22Rv1 (cell line): Measurements from ENCODE around the gene EFCC1.

Experiments used
- H3K27ac ChIP-seq: fragments of 450-650 bp; 2 replicates; pipeline ENCODE4 v1.5.1; 2017
- ZFX ChIP-seq: fragments of 450-650 bp; IDR thresholded peaks from 2 replicates; pipeline ENCODE4 v1.6.1; 2017; ENCODE audit warnings: antibody characterized with exemption, borderline replicate concordance
- TF ChIP-seq, protein P1 (sequence below): fragments of 450-650 bp; IDR thresholded peaks from 2 replicates; pipeline ENCODE4 v1.5.1; 2017; ENCODE audit warnings: mild to moderate bottlenecking

Gene EFCC1

DNA sequence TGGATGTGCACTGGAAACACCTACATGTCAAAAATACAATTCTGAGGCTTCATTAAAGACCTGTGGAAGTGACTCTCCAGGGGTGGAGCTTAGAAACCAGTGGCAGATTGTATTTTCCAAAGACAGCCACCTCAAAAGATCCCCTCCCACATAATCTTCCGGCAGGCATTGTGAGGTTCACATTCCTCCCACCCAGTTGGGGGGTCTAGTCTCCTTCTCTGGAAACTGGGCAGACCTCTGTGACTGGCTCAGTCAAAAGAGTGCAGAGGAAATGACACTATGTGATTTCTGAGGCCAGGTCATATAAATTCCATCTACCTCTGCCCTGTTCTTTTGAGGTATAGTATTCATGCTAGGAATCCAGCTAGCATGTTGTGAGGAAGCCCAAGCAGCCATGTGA is 5.4 kb upstream of the EFCC1 start:
- TF ChIP-seq ZFX, result no peak
- TF ChIP-seq, protein P1, sequence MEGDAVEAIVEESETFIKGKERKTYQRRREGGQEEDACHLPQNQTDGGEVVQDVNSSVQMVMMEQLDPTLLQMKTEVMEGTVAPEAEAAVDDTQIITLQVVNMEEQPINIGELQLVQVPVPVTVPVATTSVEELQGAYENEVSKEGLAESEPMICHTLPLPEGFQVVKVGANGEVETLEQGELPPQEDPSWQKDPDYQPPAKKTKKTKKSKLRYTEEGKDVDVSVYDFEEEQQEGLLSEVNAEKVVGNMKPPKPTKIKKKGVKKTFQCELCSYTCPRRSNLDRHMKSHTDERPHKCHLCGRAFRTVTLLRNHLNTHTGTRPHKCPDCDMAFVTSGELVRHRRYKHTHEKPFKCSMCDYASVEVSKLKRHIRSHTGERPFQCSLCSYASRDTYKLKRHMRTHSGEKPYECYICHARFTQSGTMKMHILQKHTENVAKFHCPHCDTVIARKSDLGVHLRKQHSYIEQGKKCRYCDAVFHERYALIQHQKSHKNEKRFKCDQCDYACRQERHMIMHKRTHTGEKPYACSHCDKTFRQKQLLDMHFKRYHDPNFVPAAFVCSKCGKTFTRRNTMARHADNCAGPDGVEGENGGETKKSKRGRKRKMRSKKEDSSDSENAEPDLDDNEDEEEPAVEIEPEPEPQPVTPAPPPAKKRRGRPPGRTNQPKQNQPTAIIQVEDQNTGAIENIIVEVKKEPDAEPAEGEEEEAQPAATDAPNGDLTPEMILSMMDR, result no peak

DNA sequence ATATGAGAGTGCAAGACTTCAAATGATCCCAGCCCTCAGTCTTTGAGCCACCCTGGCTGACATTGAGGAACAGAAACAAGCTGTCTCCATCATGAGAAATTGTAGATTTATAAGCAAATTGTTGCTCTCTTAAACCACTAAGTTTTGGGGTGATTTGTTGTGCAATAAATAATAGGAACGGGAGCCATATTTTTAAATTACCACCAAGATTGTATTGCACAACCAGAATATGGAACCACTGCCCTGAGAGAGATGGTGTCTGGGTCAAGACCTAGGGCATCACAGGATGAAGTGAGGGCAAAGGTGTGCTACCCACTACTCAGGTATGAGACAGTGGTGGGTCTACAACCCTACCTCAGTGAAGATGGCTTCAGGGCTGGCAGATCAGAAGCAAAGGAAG is 4.9 kb upstream of the EFCC1 start:
- TF ChIP-seq, protein P1, result no peak
- TF ChIP-seq ZFX, result no peak

More for the DNA sequence above, 5.4 kb upstream of the EFCC1 start:
- no peak overlapping the region for H3K27ac ChIP-seq

DNA sequence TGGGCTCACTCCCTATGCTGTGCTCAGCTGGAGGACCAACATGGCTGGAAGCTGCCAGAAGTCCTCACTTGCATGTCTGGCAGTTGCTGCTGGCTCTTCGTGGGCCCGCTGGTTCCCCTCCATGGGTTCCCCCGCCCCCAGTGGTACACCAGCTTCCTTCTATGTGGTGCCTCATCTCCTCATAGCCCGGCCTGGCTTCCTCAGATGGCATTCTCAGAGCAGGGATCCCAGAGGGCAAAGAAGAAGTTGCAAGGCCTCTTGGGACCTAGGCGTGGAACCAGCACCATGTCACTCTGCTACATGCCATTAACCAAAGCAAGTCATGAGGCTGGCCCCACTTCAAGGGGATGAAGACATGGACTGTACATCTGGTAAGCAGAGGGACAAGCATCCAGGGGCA is 4.4 kb upstream of the EFCC1 start:
- no peak overlapping the region for H3K27ac ChIP-seq
- TF ChIP-seq, protein P1, result no peak
- no peak for TF ChIP-seq ZFX

More for the DNA sequence above, 4.9 kb upstream of the EFCC1 start:
- H3K27ac ChIP-seq, result no peak overlapping the region

DNA sequence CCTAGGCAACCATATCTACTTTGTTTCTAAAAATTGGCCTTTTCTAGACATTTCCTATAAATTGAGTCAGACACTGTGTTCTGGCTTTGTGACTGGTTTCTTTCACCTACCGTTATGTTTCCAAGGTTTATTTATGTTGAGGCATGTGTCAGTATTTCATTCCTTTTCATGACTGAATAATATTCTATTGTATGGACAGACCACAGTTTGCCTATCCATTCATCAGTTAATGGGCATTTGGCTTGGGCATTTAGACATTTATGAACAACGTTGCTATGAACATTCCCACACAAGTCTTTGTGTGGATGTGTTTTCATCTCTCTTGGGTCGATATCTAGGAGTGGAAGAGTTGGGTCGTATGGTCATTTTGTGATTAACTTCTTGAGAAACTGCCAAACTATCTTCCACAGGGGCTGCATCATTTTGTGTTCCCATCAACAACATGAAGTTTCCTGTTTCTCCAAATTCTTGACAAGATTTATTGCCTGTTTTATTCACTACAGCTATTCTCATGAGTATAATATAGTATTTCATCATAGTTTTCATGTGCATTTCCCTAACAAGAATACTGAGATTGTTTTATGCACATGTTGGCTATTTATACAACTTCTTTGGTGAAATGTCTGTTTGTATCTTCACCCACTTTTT is 3.5 kb upstream of the EFCC1 start:
- no peak overlapping the region for H3K27ac ChIP-seq

DNA sequence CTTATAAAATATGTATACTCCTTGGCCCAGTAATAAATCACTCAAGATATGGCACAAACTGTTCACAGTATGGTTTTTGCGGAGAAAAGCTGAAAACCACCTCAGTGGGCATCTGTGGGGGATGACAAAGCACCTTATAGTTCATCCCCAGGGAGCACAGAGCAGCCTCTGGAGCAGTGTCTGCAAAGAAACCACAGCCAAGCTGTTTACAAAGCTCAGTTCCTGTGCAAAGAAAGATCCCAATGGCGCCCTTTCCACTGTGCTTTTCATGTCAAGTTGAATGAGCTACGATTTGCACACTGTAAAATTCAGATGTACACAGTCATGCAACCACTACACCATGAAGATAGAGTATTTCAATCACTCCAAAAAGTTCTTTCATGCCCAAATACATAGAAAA is 2.5 kb upstream of the EFCC1 start:
- TF ChIP-seq ZFX, result no peak
- TF ChIP-seq, protein P1, result no peak

More for the DNA sequence above, 3.5 kb upstream of the EFCC1 start:
- no peak for TF ChIP-seq ZFX
- TF ChIP-seq, protein P1, result no peak

DNA sequence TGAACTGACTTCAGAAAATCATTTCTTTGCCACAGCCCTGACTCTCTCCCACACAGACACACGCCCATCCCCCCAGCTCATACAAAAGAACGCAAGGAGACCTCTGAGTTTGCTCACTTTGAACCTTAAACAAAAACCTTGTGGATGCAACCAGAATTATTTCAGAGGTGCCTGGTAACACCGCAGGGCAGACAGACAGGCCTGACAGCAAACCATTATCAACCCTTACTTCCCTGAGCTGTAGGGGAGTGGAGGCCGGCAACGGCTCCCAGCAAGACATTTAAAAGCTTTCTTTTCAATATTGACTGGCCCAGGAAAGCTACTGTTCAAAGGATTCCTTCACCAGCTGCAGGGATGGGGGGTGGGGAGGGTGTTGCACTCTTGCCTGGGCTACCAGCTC is 2.0 kb upstream of the EFCC1 start:
- no peak overlapping the region for H3K27ac ChIP-seq
- TF ChIP-seq ZFX, result no peak
- TF ChIP-seq, protein P1, result no peak

More for the DNA sequence above, 2.5 kb upstream of the EFCC1 start:
- H3K27ac ChIP-seq, result no peak overlapping the region

DNA sequence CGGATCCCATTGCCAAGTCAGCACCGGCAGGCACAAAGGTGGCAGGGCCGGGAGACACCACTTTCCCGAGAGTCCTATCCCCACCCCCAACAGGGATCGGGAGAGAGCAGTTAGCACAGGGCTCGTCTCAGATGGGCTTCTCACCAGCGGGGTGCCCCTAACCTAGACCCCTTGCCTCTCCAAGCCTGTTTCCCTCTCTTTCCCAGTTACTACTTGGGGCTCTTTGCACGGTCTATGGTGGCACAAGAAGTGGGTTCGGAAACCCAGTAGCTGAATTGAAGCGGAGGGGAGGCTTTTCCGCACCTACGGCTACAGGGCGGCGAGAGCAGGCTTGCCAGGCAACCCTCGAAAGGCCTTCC is 383 bp upstream of the EFCC1 start:
- H3K27ac ChIP-seq, result no peak overlapping the region
- TF ChIP-seq ZFX, result no peak
- TF ChIP-seq, protein P1, result no peak
